Prostate gland (tissue), 2 donors: Measurements from ENCODE around the gene STK17B. TPM values are rescaled to one million over a fixed set of nuclear protein-coding genes. Genes with fewer than 3 reads are reported as not detected.

ENCODE experiments used
- DNase-seq: peaks from one replicate; pipeline ENCODE4 v3.0.0-alpha.2; 2019; ENCODE audit warnings: low spot score
- H3K27ac ChIP-seq, 2 donors: fragments of 200-600 bp; sonication (generic); 2 replicates each; pipeline ENCODE4 v1.5.1; 2017 to 2019
- H3K27me3 ChIP-seq: fragments of 200-600 bp; sonication (generic); replicated peaks from 2 replicates; pipeline ENCODE4 v1.5.1; 2019; ENCODE audit not compliant: insufficient read depth
- H3K36me3 ChIP-seq, 2 donors: fragments of 200-600 bp; sonication (generic); 1 replicate in 1 of 2; 2 replicates in 1 of 2; pipeline versions ENCODE4 v1.5.1 to v1.8.1; 2017 to 2019
- H3K4me1 ChIP-seq: fragments of 200-600 bp; sonication (generic); replicated peaks from 2 replicates; pipeline ENCODE4 v1.5.1; 2019
- H3K4me3 ChIP-seq, 2 donors: fragments of 200-600 bp; sonication (generic); 2 replicates each; pipeline ENCODE4 v1.5.1; 2017 to 2019
- H3K9me3 ChIP-seq: fragments of 200-600 bp; sonication (generic); 2 replicates; pipeline ENCODE4 v1.5.1; 2017
- POLR2A ChIP-seq: fragments of 450-650 bp; IDR thresholded peaks from one replicate; pipeline ENCODE4 v1.6.1; 2016; ENCODE audit warnings: antibody characterized with exemption, mild to moderate bottlenecking
- POLR2AphosphoS5 ChIP-seq: sonication (generic); formaldehyde crosslinking; IDR thresholded peaks from one replicate; pipeline ENCODE4 v1.6.1; 2017; ENCODE audit warnings: antibody characterized with exemption
- WGBS: methylation state at CpG from one replicate; pipeline ENCODE4 v1.1.5; 2018; 5-methylcytosine and 5-hydroxymethylcytosine counted together
- intact Hi-C: fragments of 100-400 bp; cut with DNase I; formaldehyde crosslinking; loops from one replicate; pipeline ENCODE4 v1.14.2; 2022
- total RNA-seq, 2 donors: library from RNA; depleted of rRNA; stranded (reverse); fragments of >200 nt; gene quantifications; one replicate each; pipeline ENCODE4 v1.1.0, GENCODE V29; 2016
- TF ChIP-seq, protein P1 (sequence below), 4 experiments: fragments of 200-600 bp in 2 of 4; fragments of 450-650 bp in 2 of 4; sonication (generic) in 2 of 4; IDR thresholded peaks; 1 replicate in 3 of 4; 2 replicates in 1 of 4; pipeline ENCODE4 v1.5.1; 2016 to 2019; ENCODE audit warnings: antibody characterized with exemption in 4 of 4, mild to moderate bottlenecking in 2 of 4, moderate library complexity in 2 of 4

The STK17B gene
- total RNA-seq, 2 donors from 2014 or later = 24.6 to 25.0 TPM

DNA sequence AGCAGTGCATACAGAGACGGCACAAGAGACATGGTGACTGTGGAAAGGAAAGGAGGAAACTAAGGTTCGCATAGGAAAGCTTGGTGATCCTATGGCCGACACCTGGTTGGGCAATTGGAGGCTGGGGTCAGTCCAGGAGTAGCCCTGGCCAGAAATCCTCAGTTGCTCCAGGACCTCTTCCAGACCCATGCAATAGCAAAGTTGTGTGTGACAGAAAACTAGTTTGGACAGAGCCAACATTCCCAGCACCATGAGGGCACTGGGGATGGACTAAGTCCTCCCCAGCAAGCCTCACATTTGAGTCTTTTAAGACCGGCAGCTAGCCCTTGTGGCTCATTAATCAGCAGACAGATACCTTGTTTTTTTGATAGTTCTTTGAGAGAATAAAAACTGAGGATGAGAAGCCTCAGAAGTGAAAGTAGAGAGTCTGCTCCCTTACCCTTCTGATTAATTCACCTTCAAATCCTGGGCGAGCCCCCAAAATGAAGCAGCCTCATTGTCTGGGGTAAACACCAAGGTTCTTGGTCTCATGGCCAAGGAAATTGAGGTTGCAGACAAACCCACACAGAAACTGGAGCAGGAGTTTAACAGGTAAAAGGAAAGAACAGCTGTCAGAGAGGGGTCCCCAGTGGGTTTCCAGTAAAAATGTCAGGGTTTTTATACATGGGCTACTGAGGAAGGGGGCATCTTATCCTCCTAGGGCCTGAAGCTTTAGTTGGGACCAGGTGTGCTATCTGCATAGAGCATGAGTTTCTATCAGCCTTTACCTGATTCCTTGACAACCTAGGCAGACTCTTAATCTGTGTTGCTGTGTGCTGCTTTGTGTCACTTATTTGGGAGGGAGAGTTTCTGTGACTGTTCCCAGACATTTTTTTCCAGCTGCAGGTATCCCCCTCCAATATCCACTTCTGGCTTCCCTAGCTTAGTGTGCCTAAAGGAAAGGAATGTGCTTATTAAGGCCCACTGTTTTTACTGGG is 39.1 kb downstream of the STK17B start:
- no peak for DNase-seq
- no peaks in the 10 kb centered on the region for H3K36me3 ChIP-seq
- no peaks in the 10 kb centered on the region for H3K4me1 ChIP-seq
- no peak overlapping the region for H3K4me3 ChIP-seq
- intact Hi-C loops = no loop called here
- no peak overlapping the region for H3K27ac ChIP-seq
- H3K27me3 ChIP-seq = no peaks in the 10 kb centered on the region
- H3K9me3 ChIP-seq = no peaks in the 10 kb centered on the region
- WGBS = 86% methylated on average over 5 of the region's 5 CpGs
- TF ChIP-seq POLR2AphosphoS5 (no peak), POLR2A (no peak)
- TF ChIP-seq, protein P1, sequence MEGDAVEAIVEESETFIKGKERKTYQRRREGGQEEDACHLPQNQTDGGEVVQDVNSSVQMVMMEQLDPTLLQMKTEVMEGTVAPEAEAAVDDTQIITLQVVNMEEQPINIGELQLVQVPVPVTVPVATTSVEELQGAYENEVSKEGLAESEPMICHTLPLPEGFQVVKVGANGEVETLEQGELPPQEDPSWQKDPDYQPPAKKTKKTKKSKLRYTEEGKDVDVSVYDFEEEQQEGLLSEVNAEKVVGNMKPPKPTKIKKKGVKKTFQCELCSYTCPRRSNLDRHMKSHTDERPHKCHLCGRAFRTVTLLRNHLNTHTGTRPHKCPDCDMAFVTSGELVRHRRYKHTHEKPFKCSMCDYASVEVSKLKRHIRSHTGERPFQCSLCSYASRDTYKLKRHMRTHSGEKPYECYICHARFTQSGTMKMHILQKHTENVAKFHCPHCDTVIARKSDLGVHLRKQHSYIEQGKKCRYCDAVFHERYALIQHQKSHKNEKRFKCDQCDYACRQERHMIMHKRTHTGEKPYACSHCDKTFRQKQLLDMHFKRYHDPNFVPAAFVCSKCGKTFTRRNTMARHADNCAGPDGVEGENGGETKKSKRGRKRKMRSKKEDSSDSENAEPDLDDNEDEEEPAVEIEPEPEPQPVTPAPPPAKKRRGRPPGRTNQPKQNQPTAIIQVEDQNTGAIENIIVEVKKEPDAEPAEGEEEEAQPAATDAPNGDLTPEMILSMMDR (IDR thresholded peaks at IDR 0.05) = no peak

DNA sequence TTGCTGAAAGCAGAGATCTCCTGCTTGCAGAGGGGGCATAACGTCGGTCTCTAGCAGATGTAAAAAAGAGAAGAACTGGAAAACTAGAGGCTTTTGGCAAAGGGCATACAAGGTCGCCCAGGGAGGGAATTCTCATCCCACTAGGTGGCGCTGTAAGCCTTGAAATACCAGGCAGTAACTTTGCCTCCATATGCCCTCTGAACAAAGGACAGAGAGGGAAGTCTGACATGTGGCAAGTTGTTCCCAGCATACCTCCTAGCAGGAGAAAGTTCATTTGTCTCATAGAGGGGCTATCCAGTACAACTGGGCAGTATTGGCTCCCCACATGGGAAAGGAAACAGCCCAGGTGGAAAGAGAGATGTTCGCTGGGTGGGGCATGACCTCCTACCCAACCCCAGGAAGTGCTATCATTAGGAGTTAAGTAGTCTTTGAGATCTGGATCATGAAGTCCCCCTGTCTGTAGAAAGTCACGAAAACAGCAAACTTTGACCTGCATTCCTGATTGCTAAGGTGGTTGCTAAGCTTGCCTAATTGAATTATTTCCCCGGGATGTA is 39.9 kb downstream of the STK17B start:
- intact Hi-C loops = no loop called here
- Histone ChIP-seq H3K4me3 (no peak overlapping the region), H3K27me3 (no peaks in the 10 kb centered on the region), H3K4me1 (no peaks in the 10 kb centered on the region), H3K9me3 (no peaks in the 10 kb centered on the region), H3K36me3 (no peaks in the 10 kb centered on the region), H3K27ac (no peak overlapping the region)
- WGBS = 78% methylated on average over 7 of the region's 7 CpGs
- DNase-seq = peak; percentile 26
- TF ChIP-seq POLR2AphosphoS5 (no peak), POLR2A (no peak)
- TF ChIP-seq, protein P1 (IDR thresholded peaks at IDR 0.05) = peak; percentile 21 to 48 (median 28)

DNA sequence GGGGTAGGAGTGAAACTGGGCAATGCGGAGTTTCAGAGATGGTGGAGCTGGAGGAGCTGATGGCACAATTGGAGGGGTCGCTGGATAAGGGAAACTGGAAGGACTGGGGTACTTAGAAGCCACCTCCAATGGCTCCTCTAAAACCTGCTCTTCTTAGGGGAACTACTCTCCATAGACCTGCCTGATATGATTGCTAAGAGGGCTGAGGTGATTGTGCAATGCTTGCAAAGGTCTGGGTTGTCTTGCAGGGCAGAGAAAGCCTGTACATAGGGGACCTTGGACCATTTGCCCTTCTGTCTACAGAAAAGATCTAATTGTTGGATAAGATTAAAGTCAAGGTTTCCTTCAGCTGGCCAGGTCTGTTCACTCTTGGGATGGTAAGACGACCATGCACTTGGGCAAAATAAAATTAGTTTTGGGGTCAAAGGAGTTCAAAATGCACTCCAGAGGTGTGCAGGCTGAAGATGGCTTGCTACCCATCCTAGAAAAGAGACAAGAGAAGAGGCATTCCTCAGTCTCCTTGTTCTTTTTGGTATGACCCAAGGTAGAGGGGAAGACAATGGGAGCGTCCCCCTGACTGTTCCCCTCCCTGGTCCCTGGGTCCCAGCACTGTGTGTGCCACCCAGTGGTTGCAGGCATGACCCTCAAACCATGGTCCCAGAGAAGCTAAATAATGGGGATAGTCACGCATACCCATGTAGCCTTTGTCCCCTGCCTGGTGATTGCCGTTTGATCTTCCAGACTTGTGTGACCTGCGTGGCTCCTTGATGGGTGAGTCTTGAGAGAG is 41.1 kb downstream of the STK17B start:
- Histone ChIP-seq H3K36me3 (no peaks in the 10 kb centered on the region), H3K27me3 (no peaks in the 10 kb centered on the region), H3K4me3 (no peak overlapping the region), H3K27ac (no peak overlapping the region), H3K4me1 (no peaks in the 10 kb centered on the region), H3K9me3 (no peaks in the 10 kb centered on the region)
- 95% methylated on average over 7 of the region's 7 CpGs for WGBS
- DNase-seq = no peak
- no peak for TF ChIP-seq POLR2AphosphoS5
- TF ChIP-seq, protein P1 (IDR thresholded peaks at IDR 0.05) = no peak
- no peak for TF ChIP-seq POLR2A
- intact Hi-C loops = no loop called here

DNA sequence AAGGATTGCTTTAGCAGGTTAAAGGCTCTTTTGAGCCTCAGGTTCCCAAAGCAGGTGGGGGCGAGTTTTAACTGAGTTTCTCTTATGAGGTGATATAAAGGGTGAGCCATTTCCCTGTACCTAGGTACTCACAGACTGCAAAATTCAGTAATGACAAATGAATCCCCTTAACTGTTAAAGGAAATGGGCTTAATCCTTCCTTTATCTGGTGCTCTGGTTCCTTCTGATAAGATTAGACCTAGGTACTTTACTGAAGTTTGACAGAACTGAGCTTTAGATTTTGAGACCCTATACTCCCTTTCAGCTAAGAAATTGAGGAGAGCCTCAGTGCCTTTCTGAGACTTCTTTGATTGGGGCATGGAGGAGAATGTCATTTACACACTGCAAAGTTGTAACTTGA is 42.6 kb downstream of the STK17B start:
- 83% methylated on average over 1 of the region's 1 CpG for WGBS
- intact Hi-C loops = no loop called here
- Histone ChIP-seq H3K4me1 (no peaks in the 10 kb centered on the region), H3K4me3 (no peak overlapping the region), H3K27me3 (no peaks in the 10 kb centered on the region), H3K27ac (no peak overlapping the region), H3K9me3 (no peaks in the 10 kb centered on the region), H3K36me3 (no peaks in the 10 kb centered on the region)
- no peak for DNase-seq
- TF ChIP-seq, protein P1 (IDR thresholded peaks at IDR 0.05) = no peak
- TF ChIP-seq POLR2AphosphoS5 (no peak), POLR2A (no peak)
